ENCODE measurements around the gene DNAJB5.
"Not testable (repeated sequence)": the region's sequence is repeated elsewhere in the genome, so short reads cannot be mapped to it uniquely, and the experiment has no call there.

The DNAJB5 gene

DNA sequence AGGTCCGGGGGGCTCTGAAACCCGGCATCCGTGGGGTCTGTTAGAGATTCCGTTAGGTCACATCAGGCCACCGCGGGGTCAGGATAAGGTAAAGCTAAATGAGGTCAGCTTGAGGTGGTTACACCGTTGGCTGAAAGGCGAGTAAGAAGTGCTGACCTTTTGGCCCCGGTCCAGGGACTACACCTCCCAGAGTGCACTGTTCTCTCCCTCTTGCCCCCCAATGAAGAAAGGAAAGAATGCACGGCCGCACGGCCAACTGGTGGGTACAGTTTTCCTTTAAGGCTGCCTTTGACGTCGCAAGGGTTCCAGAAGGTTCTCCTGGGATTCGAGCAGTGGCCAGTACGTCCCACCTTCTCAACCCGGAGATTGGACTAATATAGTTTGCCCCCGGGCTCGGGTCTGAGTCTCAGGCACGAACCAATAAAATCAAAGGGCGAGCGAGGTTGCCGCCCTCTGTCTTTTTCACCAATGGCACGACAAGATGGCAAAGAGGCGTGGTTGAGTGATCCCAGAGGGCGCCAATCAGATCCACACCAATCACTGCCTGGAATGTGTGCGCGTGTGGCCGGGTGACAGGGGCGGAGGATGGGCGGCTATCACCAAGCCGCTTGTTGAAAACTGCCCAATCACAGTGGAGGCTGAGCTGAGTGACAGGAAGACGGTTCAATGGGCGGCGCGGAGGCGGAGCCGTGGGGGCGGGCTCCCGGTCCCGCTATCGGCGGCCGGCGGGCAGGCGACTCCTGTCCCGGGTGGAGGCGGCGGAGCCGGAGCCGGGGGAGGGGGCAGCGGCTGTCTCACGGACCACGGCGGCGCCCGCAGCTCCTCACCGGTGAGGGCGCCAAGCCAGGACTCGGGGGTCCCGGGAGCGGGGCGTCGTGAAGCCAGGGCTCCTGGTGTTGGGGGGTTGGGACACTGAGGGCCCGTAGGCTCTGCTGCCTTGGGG is at the start of gene DNAJB5:
Gene DNAJB5, plus strand, starts transcription at position 743 of the 943 bp plus-strand sequence. CDS start 886 bp downstream, outside the sequence.
- peak; percentile 65 for DNase-seq

- not testable (repeated sequence) for DNase-seq
Measured at GRCh38 chr9:34939989-34940388, 49.6 kb upstream of the DNAJB5 start.

DNA sequence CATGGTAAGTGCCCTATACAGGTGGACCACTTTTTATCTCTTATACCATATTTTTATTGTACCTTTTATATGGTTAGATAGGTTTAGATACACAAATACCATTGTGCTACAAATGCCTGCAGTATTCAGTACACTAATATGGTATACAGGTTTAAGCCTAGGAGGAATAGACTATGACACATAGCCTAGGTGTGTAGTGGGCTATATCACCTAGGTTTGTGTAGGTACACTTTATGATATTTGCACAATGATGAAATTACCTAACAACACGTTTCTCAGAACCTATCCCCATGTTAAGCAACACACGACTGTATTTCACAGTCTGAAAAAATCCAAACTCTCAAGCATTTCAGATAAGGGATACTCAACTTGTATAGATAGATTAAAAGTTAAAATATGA is 41.1 kb upstream of the DNAJB5 start:
- no peak for DNase-seq

GRCh38 chr9:34954225-34954624 is 35.3 kb upstream of the DNAJB5 start:
- DNase-seq, result no peak

DNA sequence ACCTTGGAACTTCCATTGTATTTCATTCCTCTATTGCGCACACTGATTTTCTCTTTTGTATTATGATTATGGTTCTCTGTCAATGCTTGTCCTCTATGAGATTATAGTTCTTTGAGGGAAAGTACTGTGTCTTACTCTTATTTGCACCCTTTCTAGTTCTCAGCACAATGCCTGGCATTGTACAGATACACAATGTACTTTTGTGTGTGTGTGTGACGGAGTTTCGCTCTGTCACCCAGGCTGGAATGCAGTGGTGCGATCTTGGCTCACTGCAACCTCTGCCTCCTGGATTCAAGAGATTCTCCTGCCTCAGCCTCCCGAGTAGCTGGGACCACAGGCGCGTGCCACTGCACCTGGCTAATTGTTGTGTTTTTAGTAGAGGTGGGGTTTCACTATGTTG is 33.5 kb upstream of the DNAJB5 start:
- DNase-seq, result not testable (repeated sequence)

- DNase-seq, result no peak
Measured at GRCh38 chr9:34956648-34957047, 32.9 kb upstream of the DNAJB5 start.

DNA sequence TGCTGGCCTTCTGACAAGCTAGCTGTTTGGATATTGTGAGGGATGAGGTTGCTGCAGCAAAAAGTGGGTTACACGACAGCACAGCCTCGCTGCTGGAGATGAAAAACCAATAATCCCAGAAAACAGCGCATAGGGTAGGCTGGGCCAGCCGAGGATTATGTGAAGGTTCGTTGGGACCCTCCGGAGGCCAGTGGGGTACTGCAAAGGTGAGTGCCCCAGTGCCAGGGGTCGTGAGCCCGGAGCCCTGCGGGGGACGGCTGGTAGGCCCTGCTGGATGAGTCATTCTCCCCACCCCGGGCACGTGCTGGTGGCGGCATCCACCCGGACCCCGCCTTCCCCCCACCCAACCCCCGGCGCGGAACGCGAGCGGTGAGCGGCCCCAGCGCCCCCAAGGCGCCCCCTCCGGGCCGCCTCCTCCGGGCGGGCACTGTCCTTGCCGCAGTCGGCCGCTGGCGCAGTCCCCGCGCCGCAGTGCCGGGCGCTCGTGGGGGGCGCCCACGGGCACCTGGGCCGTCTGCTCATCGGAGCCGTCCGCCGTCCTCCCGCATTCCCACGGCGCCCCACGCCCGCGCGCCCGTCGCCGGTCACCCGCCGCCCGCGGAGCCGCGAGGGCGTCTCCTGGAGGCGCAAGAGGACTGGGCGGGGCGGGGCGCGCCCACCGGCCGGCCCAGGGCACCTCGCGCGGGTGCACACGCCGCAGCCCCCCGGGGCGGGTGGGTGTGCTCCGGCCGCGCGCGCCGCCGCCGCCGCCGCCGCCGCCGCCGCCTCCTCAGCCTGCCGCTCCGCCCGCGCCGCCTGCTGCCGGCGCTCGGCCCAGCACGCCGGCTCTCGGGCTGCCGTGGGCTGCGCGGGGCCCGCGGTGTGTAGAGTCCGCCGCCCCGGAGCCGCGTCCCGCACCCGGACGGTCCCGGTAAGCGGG is 31.8 kb upstream of the DNAJB5 start, which contains the start of gene PHF24:
Gene PHF24, plus strand, starts transcription at position 794 of the 919 bp plus-strand sequence. CDS start 13,014 bp downstream, outside the sequence.
- no peak for DNase-seq

- no peak for DNase-seq
Measured at GRCh38 chr9:34958411-34958982, 31.0 kb upstream of the DNAJB5 start.

GRCh38 chr9:34959461-34959860 is 30.1 kb upstream of the DNAJB5 start:
- DNase-seq, result no peak

DNA sequence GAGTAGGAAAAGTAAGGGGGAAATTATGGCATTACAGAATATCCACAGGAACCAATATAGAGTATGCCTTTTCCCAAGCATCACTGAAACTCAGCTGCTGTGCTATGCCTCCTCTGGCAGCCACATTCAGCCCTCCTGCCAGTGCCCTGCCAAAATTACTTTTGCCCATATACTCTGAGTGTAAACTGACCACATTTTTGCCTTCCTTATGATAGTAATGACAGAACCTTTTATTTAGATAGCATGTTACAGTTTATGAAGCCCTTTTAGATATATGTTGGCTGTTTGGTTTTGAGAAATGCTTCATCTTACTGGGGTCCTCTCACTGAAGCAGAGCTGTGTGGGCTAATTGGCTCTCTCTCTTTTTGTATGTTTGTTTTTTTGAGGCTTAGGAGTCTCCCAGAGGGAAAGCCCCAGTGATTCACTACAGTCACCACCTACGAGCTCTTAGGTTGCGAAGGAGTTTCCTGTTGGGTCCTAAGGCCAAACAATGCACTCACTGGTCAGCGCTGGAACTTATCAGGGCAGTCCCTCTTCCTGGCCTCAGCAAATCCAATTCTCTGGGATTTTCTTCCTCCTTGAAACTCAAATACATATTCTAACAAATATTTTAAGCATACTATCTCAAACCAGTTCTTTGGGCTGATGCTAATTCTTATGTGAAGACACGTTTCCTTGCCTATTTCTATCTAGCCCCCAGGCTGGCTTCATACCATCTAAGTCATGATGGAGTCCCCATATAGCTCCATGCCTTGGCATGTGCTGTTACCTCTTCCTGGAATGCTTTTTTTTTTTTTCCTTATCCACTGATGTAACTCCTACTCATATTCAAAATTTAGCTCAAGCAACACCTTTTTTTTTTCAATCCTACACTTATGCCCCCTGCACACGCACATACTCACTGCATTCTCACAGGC is 27.7 kb upstream of the DNAJB5 start:
- DNase-seq, result no peak

GRCh38 chr9:34962546-34962945 is 27.0 kb upstream of the DNAJB5 start:
- DNase-seq, result no peak

DNA sequence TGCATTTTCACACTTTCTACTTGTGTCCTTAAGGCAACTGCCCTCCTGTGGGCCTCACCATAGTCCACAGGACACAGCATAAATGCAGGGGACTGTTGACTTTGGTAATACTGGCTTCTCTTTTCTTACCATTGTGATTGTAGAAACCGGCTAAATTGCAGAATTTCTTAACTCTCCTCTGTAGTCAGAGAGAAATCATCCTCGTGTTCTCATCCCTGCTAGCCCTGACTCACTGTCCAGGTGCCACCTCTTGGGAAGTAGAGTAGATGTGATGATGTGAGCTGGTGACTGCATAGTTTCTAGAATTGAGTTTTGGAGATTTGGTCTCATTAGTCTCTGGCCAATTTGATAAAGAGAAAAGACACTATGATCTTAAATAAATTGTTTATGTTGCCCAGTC is 26.0 kb upstream of the DNAJB5 start:
- DNase-seq, result no peak

- DNase-seq, result no peak
Measured at GRCh38 chr9:34964458-34964857, 25.1 kb upstream of the DNAJB5 start.

GRCh38 chr9:34971146-34971811 is 18.3 kb upstream of the DNAJB5 start:
- no peak for DNase-seq

DNA sequence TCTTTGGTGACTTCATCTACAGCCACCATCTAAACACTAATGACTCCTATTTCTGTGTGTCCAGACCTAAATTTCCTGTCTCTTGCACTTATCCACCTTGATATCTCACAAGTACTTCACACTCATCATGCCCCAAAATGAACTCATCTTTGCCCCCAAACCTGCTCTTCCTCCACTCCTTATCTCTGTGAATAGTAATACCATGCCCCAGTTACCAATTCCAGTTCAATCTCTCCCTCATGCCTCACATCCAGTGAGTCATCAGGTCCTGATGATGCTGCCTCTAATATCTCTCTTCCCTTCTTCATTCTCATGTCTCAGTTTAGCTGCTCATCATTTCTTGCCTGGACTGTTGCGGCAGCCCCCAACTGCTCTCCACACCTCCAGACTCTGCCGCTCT is 14.9 kb upstream of the DNAJB5 start:
- no peak for DNase-seq

DNA sequence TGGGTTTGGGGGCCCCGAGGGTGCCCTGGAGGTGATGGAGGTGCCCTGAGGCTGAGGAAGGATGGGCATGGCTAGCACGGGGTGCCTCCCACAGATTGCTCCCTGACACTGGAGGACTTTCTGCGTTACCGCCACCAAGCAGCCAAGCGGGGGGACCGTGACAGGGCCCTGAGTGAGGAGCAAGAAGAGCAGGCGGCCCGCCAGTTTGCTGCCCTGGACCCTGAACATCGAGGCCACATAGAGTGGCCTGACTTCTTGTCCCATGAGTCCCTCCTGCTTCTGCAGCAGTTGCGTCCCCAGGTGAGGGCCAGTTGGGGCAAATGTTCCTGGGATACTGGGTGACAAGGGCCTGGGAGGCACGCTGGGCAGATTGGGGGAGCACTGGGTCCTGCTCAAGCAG is 13.1 kb upstream of the DNAJB5 start:
- no peak for DNase-seq

GRCh38 chr9:34976992-34977391 is 12.6 kb upstream of the DNAJB5 start:
- no peak for DNase-seq

GRCh38 chr9:34980181-34980761 is 9.3 kb upstream of the DNAJB5 start:
- DNase-seq, result no peak

GRCh38 chr9:34982361-34982760 is 7.2 kb upstream of the DNAJB5 start:
- DNase-seq, result no peak

DNA sequence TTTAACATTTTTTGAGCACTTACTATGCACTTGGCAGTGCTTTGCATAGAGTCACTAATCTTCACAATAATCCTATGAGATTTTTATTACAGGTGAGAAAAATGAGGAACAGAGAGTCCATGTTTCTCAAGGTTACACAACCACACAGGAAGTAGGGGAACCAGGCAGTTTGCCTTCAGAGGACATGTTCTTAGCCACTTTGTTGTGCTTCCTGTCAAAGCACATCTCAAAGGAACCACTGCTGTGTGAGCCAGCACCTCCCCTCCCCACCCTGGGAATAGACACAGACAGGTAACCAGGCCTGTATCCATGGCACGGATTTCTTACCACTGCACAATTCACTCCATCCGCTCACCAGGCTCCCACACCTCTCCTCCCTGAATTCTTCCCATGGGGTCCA is 6.3 kb upstream of the DNAJB5 start:
- DNase-seq, result no peak

DNA sequence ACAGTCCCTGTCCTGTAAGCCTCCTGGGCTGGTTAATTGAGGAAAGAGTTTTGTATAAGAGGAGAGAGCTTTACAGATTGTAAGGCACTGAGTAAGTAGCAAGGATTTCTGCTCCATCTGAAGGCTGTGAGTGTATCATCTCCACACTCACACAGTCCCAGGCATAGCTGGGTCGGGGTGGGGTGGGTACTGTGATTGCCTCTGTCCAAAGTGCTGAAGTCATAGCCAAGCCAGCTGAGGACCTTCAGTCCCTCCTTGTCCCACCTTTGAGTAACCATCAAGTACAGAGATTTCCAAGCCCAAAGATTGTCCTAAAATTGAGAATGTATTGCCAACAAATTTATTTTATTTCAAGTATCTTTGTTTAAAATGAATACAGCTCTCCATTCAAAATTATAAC is 5.5 kb upstream of the DNAJB5 start:
- no peak for DNase-seq

All from KG1 (cell line).